GM13976 (cell line): Measurements from ENCODE around the gene DNAJC16.
"Not testable (repeated sequence)": the region's sequence is repeated elsewhere in the genome, so short reads cannot be mapped to it uniquely, and the experiment has no call there.

ENCODE experiments used
- DNase-seq: peaks from one replicate; pipeline ENCODE4 v3.0.0; 2012; ENCODE audit warnings: low spot score
- CTCF ChIP-seq: IDR thresholded peaks from 2 replicates; pipeline ENCODE4 v1.5.1; 2012; ENCODE audit warnings: borderline replicate concordance, mild to moderate bottlenecking; ENCODE audit not compliant: insufficient read depth; ENCODE audit errors: extremely low read depth, missing control alignments, control extremely low read depth
- in situ Hi-C: fragments of 300-500 bp; cut with MboI; formaldehyde crosslinking; loops from one replicate; pipeline ENCODE4 v1.12.0; 2022; ENCODE audit warnings: low sequenced_read_pairs, mixed read lengths, inconsistent platforms; ENCODE audit not compliant: unreplicated experiment

The DNAJC16 gene

DNA sequence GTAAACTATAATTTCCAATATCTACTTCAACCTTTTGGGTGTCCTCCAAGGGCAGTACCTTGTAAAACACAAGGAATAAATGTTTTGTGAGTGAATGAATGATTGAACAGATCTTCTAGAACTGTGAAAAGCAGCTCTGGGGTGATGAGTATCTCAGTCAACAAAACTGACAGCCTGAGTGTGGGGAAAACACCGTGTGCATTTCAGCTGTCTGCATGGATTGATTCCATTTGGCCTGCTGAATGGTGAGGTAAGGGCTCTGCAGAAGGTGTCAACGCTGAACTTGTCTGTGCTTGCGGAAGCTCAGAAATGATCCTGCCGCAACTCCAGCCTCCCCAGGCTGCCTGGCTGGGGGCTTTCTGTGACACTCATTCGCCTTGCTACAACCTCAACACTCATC is 65.6 kb downstream of the DNAJC16 start:
- in situ Hi-C loops: loop anchor here (10.0 kb wide), 1 partner anchor 153 kb away; the partner anchor contains the start of gene TMEM82
- TF ChIP-seq CTCF: no peak
- DNase-seq: no peak

DNA sequence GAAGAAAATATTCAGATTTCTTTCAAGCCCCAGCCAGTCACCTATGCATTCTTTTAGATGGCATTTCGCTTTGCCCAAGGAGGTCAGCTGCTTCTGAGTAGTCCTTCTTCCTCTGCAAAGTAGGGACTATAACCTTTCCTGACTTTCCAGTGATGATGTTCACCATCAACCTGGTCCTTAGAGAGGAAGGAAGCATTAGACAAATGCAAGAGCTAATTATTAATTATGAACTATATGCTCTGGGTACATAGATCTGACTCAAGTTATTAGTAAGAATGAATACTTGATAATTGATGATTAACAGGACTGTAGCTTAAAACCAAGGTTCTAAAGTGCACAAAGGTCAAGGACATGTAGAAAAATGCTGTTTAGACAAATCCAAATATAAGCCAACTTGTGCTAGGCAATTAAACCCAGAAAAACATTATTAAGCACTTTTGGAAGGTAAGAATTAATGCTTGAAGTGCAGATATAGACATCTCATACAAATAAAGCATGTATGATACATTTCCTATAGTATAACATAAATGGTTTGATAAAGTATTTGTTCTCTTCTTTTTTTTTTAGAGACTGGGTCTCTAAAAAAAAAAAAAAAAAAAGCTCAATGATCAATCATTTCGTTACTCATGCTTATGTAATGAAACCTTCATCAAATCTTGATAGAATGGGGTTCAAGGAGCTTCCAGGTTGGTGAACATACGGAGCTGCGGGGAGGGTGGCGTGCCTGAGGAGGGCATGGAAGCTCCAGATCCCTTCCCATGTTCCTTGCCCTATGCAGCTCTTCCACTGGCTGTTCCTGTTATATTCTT is 69.4 kb downstream of the DNAJC16 start:
- TF ChIP-seq CTCF: no peak
- in situ Hi-C loops: loop anchor here (10.0 kb wide), 1 partner anchor 149 kb away; the partner anchor contains the start of gene TMEM82
- no peak for DNase-seq

DNA sequence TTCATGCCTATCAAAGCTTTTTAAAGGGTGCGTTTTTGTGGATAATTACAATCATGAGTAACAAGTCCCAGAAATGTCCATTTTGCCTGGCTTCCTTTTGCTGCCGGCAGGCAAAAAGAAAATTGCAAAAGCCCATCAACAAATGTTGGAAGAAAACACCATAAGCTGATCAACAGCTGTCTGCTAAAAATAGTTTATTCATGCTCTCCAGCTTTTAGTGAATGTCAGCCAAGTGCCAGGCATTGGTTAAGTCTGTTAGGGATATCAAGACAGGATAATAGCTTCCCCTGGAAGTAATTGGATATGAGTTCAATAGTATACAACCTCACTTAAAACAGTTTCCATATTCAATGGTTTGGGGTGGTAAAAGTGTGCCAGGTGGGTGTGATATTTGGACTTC is 71.8 kb downstream of the DNAJC16 start:
- no peak for TF ChIP-seq CTCF
- in situ Hi-C loops: loop anchor here (10.0 kb wide), 1 partner anchor 146 kb away; the partner anchor contains the start of gene TMEM82
- no peak for DNase-seq

- DNase-seq: peak; percentile 98
- no peak for TF ChIP-seq CTCF
- in situ Hi-C loops: no loop called here
These were observed 76.7 kb downstream of the DNAJC16 start for GRCh38 chr1:15603050-15603965.

DNA sequence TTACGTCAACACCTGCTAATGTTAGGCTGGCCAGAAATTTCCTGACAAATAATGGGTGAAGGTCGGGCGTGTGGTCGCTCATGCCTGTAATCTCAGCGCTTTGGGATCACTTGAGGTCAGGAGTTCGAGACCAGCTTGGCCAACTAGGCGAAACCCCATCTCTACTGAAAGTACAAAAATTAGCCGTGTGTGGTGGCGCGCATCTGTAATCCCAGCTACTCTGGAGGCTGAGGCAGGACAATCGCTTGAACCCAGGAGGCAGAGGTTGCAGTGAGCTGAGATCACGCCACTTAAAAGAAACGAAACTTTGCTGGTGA is 77.3 kb downstream of the DNAJC16 start:
- in situ Hi-C loops, DNase-seq: not testable (repeated sequence)

- in situ Hi-C loops, DNase-seq: not testable (repeated sequence)
These were observed 77.8 kb downstream of the DNAJC16 start for GRCh38 chr1:15604400-15604799.

DNA sequence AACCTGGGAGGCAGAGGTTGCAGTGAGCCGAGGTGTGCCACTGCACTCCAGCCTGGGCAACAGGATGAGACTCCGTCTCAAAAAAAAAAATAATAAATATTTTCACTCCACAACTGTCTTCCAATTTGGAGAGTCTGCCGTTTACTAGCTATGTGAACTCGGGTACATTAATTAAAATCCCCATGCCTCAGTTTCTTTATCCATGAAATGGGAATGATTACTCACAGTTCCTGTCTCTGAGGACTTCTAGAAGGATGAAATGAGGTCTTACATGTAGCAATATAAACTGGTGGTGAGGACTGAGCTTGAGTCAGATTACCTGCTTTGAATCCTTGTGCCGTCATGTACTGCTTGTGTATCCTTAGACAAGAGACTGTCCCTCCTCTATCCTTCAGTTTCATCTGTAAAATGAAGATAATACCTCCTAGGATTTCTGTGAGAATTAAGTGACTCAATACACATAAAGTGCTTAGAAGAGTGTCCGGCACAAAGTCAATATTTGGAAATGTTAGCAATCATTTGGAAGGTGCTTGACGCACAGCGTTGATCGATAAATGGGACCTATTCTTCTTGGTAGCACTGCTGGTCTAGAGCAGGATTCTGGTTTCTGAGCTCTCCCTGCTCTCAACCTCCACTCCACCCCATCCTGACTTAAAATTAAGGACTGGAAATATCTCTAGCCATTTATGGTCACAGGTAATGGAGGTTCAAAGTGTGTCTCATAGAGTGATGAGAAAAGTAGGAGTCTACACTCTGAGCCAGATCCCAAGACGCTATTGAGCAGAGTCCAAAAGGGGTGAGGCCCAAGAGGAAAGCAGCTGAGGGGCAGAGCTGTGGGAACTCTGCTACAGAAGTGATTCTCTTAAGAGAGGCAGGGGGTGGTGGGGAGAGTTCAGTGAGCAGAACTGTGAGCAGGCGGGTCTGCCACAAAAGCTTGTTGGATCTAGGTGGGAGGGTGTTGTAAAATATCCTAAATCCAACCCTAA is 79.0 kb downstream of the DNAJC16 start:
- no peak for TF ChIP-seq CTCF
- in situ Hi-C loops: no loop called here
- no peak for DNase-seq
